Mesothelial cell of epicardium (in vitro differentiated cells): ENCODE measurements around the gene PACRG. TPM values are rescaled to one million over a fixed set of nuclear protein-coding genes. Genes with fewer than 3 reads are reported as not detected.

Experiments
- DNase-seq, 2 experiments: peaks; one replicate each; pipeline ENCODE4 v3.0.0; 2021; ENCODE audit warnings: low spot score in 2 of 2; ENCODE audit not compliant: unreplicated experiment in 2 of 2
- H3K27ac Mint-ChIP-seq: 2 replicates; pipeline ENCODE4 v1.8.0; 2021; ENCODE audit warnings: mixed read lengths
- H3K27me3 Mint-ChIP-seq: 2 replicates; pipeline ENCODE4 v1.8.0; 2021; ENCODE audit warnings: low read depth, mixed read lengths
- H3K36me3 Mint-ChIP-seq: 2 replicates; pipeline ENCODE4 v1.8.0; 2021; ENCODE audit warnings: mixed read lengths
- H3K4me1 Mint-ChIP-seq: 2 replicates; pipeline ENCODE4 v1.8.0; 2021; ENCODE audit warnings: mixed read lengths
- H3K4me3 Mint-ChIP-seq: 2 replicates; pipeline ENCODE4 v1.8.0; 2021; ENCODE audit warnings: mild to moderate bottlenecking, moderate library complexity, mixed read lengths
- H3K9me3 Mint-ChIP-seq: 2 replicates; pipeline ENCODE4 v1.8.0; 2021; ENCODE audit warnings: mixed read lengths
- CTCF ChIP-seq: fragments of 200-600 bp; sonication (generic); IDR thresholded peaks from one replicate; pipeline ENCODE4 v1.5.0; 2021; ENCODE audit warnings: antibody characterized with exemption; ENCODE audit not compliant: unreplicated experiment
- total RNA-seq: library from RNA; stranded (reverse); gene quantifications from 3 replicates; pipeline ENCODE4 v1.2.1, GENCODE V29; 2021

The PACRG gene
- total RNA-seq, 1 donor from 2014 or later = 1.6 TPM

GRCh38 chr6:163177892-163178420, 450.2 kb downstream of the PACRG start:
- no peaks in the 10 kb centered on the region for H3K4me1 Mint-ChIP-seq
- peaks cover 8% of the 10 kb centered on the region for H3K27me3 Mint-ChIP-seq
- H3K4me3 Mint-ChIP-seq = no peak overlapping the region
- DNase-seq = no peak
- TF ChIP-seq CTCF = no peak
- no peaks in the 10 kb centered on the region for H3K36me3 Mint-ChIP-seq
- H3K9me3 Mint-ChIP-seq = no peaks in the 10 kb centered on the region
- H3K27ac Mint-ChIP-seq = no peak overlapping the region

GRCh38 chr6:163179061-163179460, 451.3 kb downstream of the PACRG start:
- H3K4me3 Mint-ChIP-seq = no peak overlapping the region
- no peaks in the 10 kb centered on the region for H3K4me1 Mint-ChIP-seq
- TF ChIP-seq CTCF = no peak
- H3K9me3 Mint-ChIP-seq = no peaks in the 10 kb centered on the region
- DNase-seq = no peak
- peaks cover 8% of the 10 kb centered on the region for H3K27me3 Mint-ChIP-seq
- no peaks in the 10 kb centered on the region for H3K36me3 Mint-ChIP-seq
- no peak overlapping the region for H3K27ac Mint-ChIP-seq

GRCh38 chr6:163179721-163180120, 451.9 kb downstream of the PACRG start:
- no peak for TF ChIP-seq CTCF
- Mint-ChIP-seq H3K4me3 (no peak overlapping the region), H3K4me1 (no peaks in the 10 kb centered on the region), H3K36me3 (no peaks in the 10 kb centered on the region), H3K9me3 (no peaks in the 10 kb centered on the region), H3K27me3 (peaks cover 8% of the 10 kb centered on the region), H3K27ac (no peak overlapping the region)
- no peak for DNase-seq

GRCh38 chr6:163180874-163181541, 453.2 kb downstream of the PACRG start:
- H3K4me1 Mint-ChIP-seq = no peaks in the 10 kb centered on the region
- no peaks in the 10 kb centered on the region for H3K9me3 Mint-ChIP-seq
- TF ChIP-seq CTCF = no peak
- H3K36me3 Mint-ChIP-seq = no peaks in the 10 kb centered on the region
- H3K4me3 Mint-ChIP-seq = no peak overlapping the region
- no peak overlapping the region for H3K27ac Mint-ChIP-seq
- no peak for DNase-seq
- peaks cover 8% of the 10 kb centered on the region for H3K27me3 Mint-ChIP-seq

- no peak overlapping the region for H3K27ac Mint-ChIP-seq
- DNase-seq = no peak
- H3K4me3 Mint-ChIP-seq = no peak overlapping the region
- peaks cover 8% of the 10 kb centered on the region for H3K27me3 Mint-ChIP-seq
- no peaks in the 10 kb centered on the region for H3K4me1 Mint-ChIP-seq
- TF ChIP-seq CTCF = no peak
- no peaks in the 10 kb centered on the region for H3K36me3 Mint-ChIP-seq
- H3K9me3 Mint-ChIP-seq = no peaks in the 10 kb centered on the region
Measured at GRCh38 chr6:163181666-163182180, 453.9 kb downstream of the PACRG start.
